Brain microvascular endothelial cell (primary cell): ENCODE data around the gene JMJD1C.
A peak's percentile ranks its signal among the peaks of the same experiment; 100 is the strongest.

ENCODE experiments used
- DNase-seq: peaks from one replicate; pipeline ENCODE4 v3.0.0-alpha.2; 2020
- H3K27ac ChIP-seq: fragments of 250-450 bp; sonication (Bioruptor Pico); 2 replicates; pipeline ENCODE4 v1.5.1; 2020; ENCODE audit warnings: mild to moderate bottlenecking, moderate library complexity
- H3K27me3 ChIP-seq: fragments of 250-450 bp; sonication (Bioruptor Pico); replicated peaks from 2 replicates; pipeline ENCODE4 v1.5.1; 2020; ENCODE audit warnings: mild to moderate bottlenecking
- H3K36me3 ChIP-seq: fragments of 250-450 bp; sonication (Bioruptor Pico); replicated peaks from 2 replicates; pipeline ENCODE4 v1.5.1; 2020; ENCODE audit warnings: mild to moderate bottlenecking
- H3K4me3 ChIP-seq: 2 replicates; pipeline ENCODE4 v1.5.1; 2011; ENCODE audit warnings: low read depth, mild to moderate bottlenecking, control low read depth, low read length, moderate library complexity
- CTCF ChIP-seq: IDR thresholded peaks from 2 replicates; pipeline ENCODE4 v1.5.1; 2011; ENCODE audit warnings: low read depth, mild to moderate bottlenecking, moderate library complexity, low read length, control low read depth, inconsistent platforms; ENCODE audit errors: missing control alignments
- in situ Hi-C: cut with HindIII; loops from 2 replicates; pipeline ENCODE4 v1.10.0; 2017; ENCODE audit warnings: low sequenced_read_pairs, low pct_ligation_motif_present

JMJD1C gene

DNA sequence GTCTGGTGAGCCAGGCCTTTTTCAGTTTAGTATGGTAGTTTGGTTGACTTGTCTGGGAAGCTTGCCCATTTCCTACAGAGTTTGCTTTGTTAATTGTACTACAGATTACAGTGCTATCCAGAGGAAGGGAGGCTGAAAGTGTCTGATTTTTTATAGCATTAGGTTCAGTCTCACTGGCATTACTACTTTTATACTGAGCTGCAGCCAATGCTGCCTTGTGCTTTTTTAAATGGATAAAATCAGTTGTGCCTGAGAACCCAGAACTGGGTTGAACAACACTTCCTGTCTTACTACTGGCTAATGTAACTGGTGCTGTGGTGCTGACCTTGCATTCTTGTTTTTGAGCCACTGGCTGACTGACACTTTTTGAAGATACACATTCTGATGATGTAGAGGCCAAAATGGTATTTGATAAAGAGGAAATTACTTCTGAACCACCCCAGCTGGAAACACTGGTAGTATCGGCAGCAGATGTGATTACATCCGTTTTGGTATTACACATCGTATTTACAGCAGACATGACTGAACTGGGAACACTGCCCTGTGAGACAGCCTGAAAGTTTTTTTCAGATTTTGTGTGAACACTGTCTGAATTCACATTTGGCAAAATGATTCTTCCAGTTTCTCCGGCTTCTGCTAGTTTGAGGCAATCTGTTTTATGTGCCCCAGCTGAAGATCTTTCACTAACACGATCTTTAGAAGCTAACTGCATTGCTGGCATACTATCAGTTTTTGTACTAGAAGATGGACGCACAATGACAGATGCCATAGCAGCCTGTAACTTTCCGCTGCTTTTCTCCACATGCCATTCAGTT, 258.6 kb downstream of the JMJD1C start:
- no peak overlapping the region for H3K4me3 ChIP-seq
- no peak for TF ChIP-seq CTCF
- no peaks in the 10 kb centered on the region for H3K27me3 ChIP-seq
- H3K36me3 ChIP-seq = peaks cover 29% of the 10 kb centered on the region
- in situ Hi-C loops = no loop called here
- DNase-seq = peak; percentile 87
- peak overlapping the region; percentile 75 for H3K27ac ChIP-seq

- H3K36me3 ChIP-seq = peaks cover 25% of the 10 kb centered on the region
- in situ Hi-C loops = no loop called here
- TF ChIP-seq CTCF = no peak
- no peak overlapping the region for H3K4me3 ChIP-seq
- H3K27ac ChIP-seq = peak overlapping the region; percentile 75
- no peak for DNase-seq
- H3K27me3 ChIP-seq = no peaks in the 10 kb centered on the region
These were observed 259.2 kb downstream of the JMJD1C start for GRCh38 chr10:63206576-63206975.

GRCh38 chr10:63205421-63205820, 260.4 kb downstream of the JMJD1C start:
- no peak for DNase-seq
- Histone ChIP-seq H3K4me3 (no peak overlapping the region), H3K36me3 (peaks cover 24% of the 10 kb centered on the region), H3K27me3 (no peaks in the 10 kb centered on the region), H3K27ac (no peak overlapping the region)
- no peak for TF ChIP-seq CTCF
- in situ Hi-C loops = no loop called here

DNA sequence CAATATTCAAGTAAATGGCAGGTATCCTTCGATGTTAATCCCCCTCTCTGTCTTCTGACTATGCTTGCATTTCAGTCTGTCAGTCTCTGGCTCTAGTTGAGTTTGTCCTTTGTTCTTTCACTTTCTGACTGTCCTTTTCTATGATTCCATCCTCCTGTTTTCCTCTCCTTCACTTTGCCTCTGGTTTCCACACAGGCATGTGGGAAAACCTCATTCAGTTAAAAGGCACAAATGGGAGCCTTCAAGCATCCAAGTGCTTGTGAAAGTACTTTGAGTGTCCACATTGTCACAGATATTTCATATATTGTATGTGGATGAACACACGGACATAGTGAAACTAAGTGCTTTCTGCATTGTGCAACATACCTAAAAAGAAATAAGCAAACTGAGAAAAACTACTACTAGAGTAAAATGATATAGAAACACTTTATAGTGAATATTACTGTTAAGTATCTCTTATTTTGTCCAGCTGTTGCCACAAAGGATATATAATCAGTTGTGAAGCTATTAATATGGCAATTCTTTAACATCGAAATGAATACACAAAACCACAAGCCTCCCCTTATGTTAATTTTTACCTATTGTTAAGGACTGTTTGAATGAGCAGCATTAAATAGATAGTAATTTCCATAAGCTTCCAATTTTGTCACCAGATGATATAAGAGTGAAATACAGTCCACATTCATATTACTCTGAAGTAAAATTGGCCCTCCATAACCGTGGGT, 260.9 kb downstream of the JMJD1C start:
- H3K4me3 ChIP-seq = no peak overlapping the region

GRCh38 chr10:63201118-63201517, 264.7 kb downstream of the JMJD1C start:
- H3K4me3 ChIP-seq = no peak overlapping the region
- no peak overlapping the region for H3K27ac ChIP-seq
- H3K27me3 ChIP-seq = no peaks in the 10 kb centered on the region
- DNase-seq = no peak
- no peak for TF ChIP-seq CTCF
- in situ Hi-C loops = no loop called here
- H3K36me3 ChIP-seq = peaks cover 23% of the 10 kb centered on the region

More for the DNA sequence above, 260.9 kb downstream of the JMJD1C start:
- H3K27ac ChIP-seq = no peak overlapping the region
- no peak for TF ChIP-seq CTCF
- H3K27me3 ChIP-seq = no peaks in the 10 kb centered on the region
- no peak for DNase-seq
- in situ Hi-C loops = no loop called here
- peaks cover 24% of the 10 kb centered on the region for H3K36me3 ChIP-seq
